ENCODE results near the gene ACP4. TPM values are rescaled to one million over a fixed set of nuclear protein-coding genes. Genes with fewer than 3 reads are reported as not detected.
"Not testable (repeated sequence)": the region's sequence is repeated elsewhere in the genome, so short reads cannot be mapped to it uniquely, and the experiment has no call there.

ACP4 gene
- polyA plus RNA-seq, 2 donors, result not detected

GRCh38 chr19:50783848-50784152, 6.4 kb upstream of the ACP4 start:
- WGBS, 2 donors, result 35 to 38% methylated on average over 8 of the region's 8 CpGs
- not testable (repeated sequence) for H3K27me3 ChIP-seq (ENCODE audit: control insufficient read depth in 1 of 2, insufficient read depth in 2 of 2, low read length in 2 of 2)

GRCh38 chr19:50784710-50785109, 5.5 kb upstream of the ACP4 start:
- 87 to 97% methylated on average over 3 of the region's 3 CpGs for WGBS, 2 donors
- Histone ChIP-seq H3K9me3 (ENCODE audit: control insufficient read depth in 2 of 2, insufficient read depth in 1 of 2, low read depth in 1 of 2, low read length in 1 of 2) (peaks cover 0 to 1% of the 10 kb centered on the region in 2 donors), H3K4me3 (ENCODE audit: low read depth in 1 of 2, low read length in 2 of 2) (no peak overlapping the region), H3K27ac (ENCODE audit: low read depth in 2 of 2, low read length in 1 of 2) (no peak overlapping the region), H3K4me1 (ENCODE audit: control insufficient read depth in 2 of 2, insufficient read depth in 2 of 2, low read length in 1 of 2) (no peaks in the 10 kb centered on the region), H3K27me3 (ENCODE audit: control insufficient read depth in 1 of 2, insufficient read depth in 2 of 2, low read length in 2 of 2) (peaks cover 0 to 3% of the 10 kb centered on the region in 2 donors), H3K36me3 (ENCODE audit: control insufficient read depth in 2 of 2, insufficient read depth in 2 of 2, low read length in 1 of 2) (no peaks in the 10 kb centered on the region)

More at GRCh38 chr19:50783848-50784152, 6.4 kb upstream of the ACP4 start:
- H3K27ac ChIP-seq (ENCODE audit: low read depth in 2 of 2, low read length in 1 of 2); H3K4me3 ChIP-seq (ENCODE audit: low read depth in 1 of 2, low read length in 2 of 2); H3K36me3 ChIP-seq (ENCODE audit: control insufficient read depth in 2 of 2, insufficient read depth in 2 of 2, low read length in 1 of 2); H3K9me3 ChIP-seq (ENCODE audit: control insufficient read depth in 2 of 2, insufficient read depth in 1 of 2, low read depth in 1 of 2, low read length in 1 of 2); H3K4me1 ChIP-seq (ENCODE audit: control insufficient read depth in 2 of 2, insufficient read depth in 2 of 2, low read length in 1 of 2): not testable (repeated sequence)

- no peak overlapping the region for H3K4me3 ChIP-seq (ENCODE audit: low read depth in 1 of 2, low read length in 2 of 2)
- H3K9me3 ChIP-seq (ENCODE audit: control insufficient read depth in 2 of 2, insufficient read depth in 1 of 2, low read depth in 1 of 2, low read length in 1 of 2), result no peaks in the 10 kb centered on the region
- no peaks in the 10 kb centered on the region for H3K36me3 ChIP-seq (ENCODE audit: control insufficient read depth in 2 of 2, insufficient read depth in 2 of 2, low read length in 1 of 2)
- no peaks in the 10 kb centered on the region for H3K27me3 ChIP-seq (ENCODE audit: control insufficient read depth in 1 of 2, insufficient read depth in 2 of 2, low read length in 2 of 2)
- no peaks in the 10 kb centered on the region for H3K4me1 ChIP-seq (ENCODE audit: control insufficient read depth in 2 of 2, insufficient read depth in 2 of 2, low read length in 1 of 2)
- WGBS, 2 donors, result 88 to 89% methylated on average over 12 of the region's 12 CpGs
- no peak overlapping the region for H3K27ac ChIP-seq (ENCODE audit: low read depth in 2 of 2, low read length in 1 of 2)
Observed at GRCh38 chr19:50785329-50785728, 4.9 kb upstream of the ACP4 start.

DNA sequence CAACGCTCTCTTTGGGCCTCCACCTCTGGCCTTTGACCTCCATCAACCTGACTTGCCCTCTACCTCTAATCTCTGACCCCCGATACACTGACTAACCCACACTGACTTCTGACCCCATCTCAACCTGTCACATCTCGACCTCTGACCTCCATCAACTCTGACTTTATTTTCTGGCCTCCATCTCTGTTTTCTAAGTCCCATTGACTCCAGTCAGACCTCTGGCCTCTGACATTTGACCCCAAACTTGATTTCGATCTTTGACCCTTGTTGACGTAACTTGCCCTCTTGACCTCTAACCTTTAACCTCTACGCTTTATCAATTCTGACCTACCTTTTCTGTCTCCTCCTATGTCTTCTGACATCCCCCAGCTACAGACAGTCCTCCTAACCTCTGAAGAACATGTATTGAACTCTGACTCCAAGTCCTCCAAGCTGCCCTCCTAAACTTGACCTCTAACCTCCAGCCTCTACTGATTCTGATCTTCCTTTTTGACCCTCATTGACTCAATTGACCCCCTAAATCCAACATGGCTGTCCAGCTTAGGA, 780 bp downstream of the ACP4 start:
- Histone ChIP-seq H3K9me3 (ENCODE audit: control insufficient read depth in 2 of 2, insufficient read depth in 1 of 2, low read depth in 1 of 2, low read length in 1 of 2) (no peaks in the 10 kb centered on the region), H3K36me3 (ENCODE audit: control insufficient read depth in 2 of 2, insufficient read depth in 2 of 2, low read length in 1 of 2) (peaks cover 0 to 2% of the 10 kb centered on the region in 2 donors), H3K4me1 (ENCODE audit: control insufficient read depth in 2 of 2, insufficient read depth in 2 of 2, low read length in 1 of 2) (peaks cover 0 to 5% of the 10 kb centered on the region in 2 donors), H3K27me3 (ENCODE audit: control insufficient read depth in 1 of 2, insufficient read depth in 2 of 2, low read length in 2 of 2) (no peaks in the 10 kb centered on the region), H3K27ac (ENCODE audit: low read depth in 2 of 2, low read length in 1 of 2) (no peak overlapping the region), H3K4me3 (ENCODE audit: low read depth in 1 of 2, low read length in 2 of 2) (no peak overlapping the region)
- 85 to 91% methylated on average over 6 of the region's 6 CpGs for WGBS, 2 donors

DNA sequence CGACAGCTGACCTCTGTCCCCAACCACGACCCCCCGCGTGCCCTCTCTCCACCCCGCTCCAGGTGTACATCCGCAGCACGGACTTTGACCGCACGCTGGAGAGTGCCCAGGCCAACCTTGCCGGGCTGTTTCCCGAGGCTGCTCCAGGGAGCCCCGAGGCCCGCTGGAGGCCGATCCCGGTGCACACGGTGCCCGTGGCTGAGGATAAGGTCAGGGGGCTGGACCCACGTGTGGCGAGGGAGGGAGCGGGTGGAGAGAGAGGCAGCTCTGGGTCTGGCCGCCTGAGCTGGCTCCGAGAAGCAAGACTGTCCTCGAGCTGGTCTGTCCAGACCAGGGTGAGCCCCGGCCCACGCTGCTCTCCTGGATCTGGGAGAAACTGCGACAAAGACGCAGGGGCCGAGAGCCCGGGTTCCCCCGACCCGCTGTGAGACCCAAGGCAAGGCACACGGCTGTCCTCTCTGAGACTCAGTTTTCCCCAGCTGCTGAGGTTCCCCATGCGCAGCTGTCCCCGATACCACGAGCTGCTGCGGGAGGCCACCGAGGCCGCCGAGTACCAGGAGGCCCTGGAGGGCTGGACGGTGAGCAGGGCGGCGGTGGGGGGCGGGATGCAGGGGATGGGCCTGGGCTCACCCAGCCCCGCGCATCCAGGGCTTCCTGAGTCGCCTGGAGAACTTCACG, 1.5 kb downstream of the ACP4 start:
- 69 to 78% methylated on average over 47 of the region's 47 CpGs for WGBS, 2 donors
- peaks cover 2 to 5% of the 10 kb centered on the region in 2 donors for H3K36me3 ChIP-seq (ENCODE audit: control insufficient read depth in 2 of 2, insufficient read depth in 2 of 2, low read length in 1 of 2)

DNA sequence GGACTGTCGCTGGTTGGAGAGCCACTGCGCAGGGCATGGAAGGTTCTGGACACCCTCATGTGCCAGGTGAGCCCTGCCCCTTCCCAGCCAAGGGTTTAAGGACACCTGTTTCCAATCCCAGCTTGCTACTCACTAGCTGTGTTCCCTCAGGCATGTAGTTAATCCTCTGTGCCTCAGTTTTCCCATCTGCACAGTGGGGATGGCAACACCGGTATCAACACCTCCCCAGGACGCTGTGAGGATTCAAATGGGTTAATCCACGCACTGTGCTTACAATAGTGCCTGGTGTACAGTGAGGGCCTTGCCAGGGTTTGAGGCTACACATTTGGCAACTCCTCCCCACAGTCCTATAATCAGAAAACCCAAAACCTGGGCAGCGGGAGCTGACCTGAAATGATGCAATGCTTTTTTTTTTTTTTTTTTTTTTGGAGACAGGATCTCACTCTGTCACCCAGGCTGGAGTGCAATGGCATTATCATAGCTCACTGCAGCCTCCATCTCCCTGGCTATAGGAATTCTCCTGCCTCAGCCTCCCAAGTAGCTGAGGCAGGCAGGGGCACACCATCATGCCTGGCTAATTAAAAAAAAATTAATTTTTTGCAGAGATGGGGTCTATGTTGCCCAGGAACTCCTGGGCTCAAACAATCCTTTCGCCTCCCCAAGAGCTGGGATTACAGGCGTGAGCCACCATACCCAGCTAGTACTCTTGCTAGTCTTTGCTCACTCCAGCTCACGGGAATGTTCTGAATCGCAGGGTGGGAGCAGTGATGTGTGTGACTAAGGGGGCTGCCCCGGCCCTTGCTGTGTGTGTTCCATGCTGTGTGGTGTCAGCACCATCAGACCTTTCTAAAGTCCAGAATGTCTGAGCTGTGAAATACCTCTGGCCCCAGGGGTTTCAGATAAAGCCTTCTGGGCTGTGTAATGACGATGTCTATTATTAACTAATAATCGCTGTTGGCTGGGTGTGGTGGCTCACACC, 2.3 kb downstream of the ACP4 start:
- H3K27me3 ChIP-seq (ENCODE audit: control insufficient read depth in 1 of 2, insufficient read depth in 2 of 2, low read length in 2 of 2), result no peaks in the 10 kb centered on the region
- 80 to 82% methylated on average over 13 of the region's 13 CpGs for WGBS, 2 donors

More for the DNA sequence above, 1.5 kb downstream of the ACP4 start:
- no peaks in the 10 kb centered on the region for H3K27me3 ChIP-seq (ENCODE audit: control insufficient read depth in 1 of 2, insufficient read depth in 2 of 2, low read length in 2 of 2)
- H3K4me1 ChIP-seq (ENCODE audit: control insufficient read depth in 2 of 2, insufficient read depth in 2 of 2, low read length in 1 of 2), result peaks cover 0 to 5% of the 10 kb centered on the region in 2 donors
- H3K27ac ChIP-seq (ENCODE audit: low read depth in 2 of 2, low read length in 1 of 2), result no peak overlapping the region
- no peaks in the 10 kb centered on the region for H3K9me3 ChIP-seq (ENCODE audit: control insufficient read depth in 2 of 2, insufficient read depth in 1 of 2, low read depth in 1 of 2, low read length in 1 of 2)
- H3K4me3 ChIP-seq (ENCODE audit: low read depth in 1 of 2, low read length in 2 of 2), result no peak overlapping the region

DNA sequence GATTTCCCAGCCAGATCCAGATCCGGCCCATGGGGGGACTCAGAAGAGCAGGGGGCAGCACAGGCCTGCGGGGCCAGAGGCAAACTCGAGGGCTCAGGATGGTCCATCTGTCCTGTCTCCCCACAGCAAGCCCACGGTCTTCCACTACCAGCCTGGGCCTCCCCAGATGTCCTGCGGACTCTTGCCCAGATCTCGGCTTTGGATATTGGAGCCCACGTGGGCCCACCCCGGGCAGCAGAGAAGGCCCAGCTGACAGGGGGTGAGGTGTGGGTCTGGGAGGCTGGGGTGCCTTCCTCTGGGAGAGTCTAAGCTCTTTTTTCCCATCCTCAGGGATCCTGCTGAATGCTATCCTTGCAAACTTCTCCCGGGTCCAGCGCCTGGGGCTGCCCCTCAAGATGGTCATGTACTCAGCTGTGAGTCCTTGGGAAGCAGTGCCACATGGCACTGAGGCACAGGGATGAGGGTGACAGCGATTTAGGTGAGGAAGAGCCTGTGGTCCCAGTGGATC, 3.4 kb downstream of the ACP4 start:
- Histone ChIP-seq H3K4me1 (ENCODE audit: control insufficient read depth in 2 of 2, insufficient read depth in 2 of 2, low read length in 1 of 2) (peaks cover 0 to 5% of the 10 kb centered on the region in 2 donors), H3K27ac (ENCODE audit: low read depth in 2 of 2, low read length in 1 of 2) (no peak overlapping the region), H3K36me3 (ENCODE audit: control insufficient read depth in 2 of 2, insufficient read depth in 2 of 2, low read length in 1 of 2) (peaks cover 7 to 21% of the 10 kb centered on the region in 2 donors), H3K9me3 (ENCODE audit: control insufficient read depth in 2 of 2, insufficient read depth in 1 of 2, low read depth in 1 of 2, low read length in 1 of 2) (no peaks in the 10 kb centered on the region), H3K27me3 (ENCODE audit: control insufficient read depth in 1 of 2, insufficient read depth in 2 of 2, low read length in 2 of 2) (no peaks in the 10 kb centered on the region), H3K4me3 (ENCODE audit: low read depth in 1 of 2, low read length in 2 of 2) (no peak overlapping the region)
- 68 to 69% methylated on average over 11 of the region's 11 CpGs for WGBS, 2 donors

More for the DNA sequence above, 2.3 kb downstream of the ACP4 start:
- Histone ChIP-seq H3K36me3 (ENCODE audit: control insufficient read depth in 2 of 2, insufficient read depth in 2 of 2, low read length in 1 of 2) (peaks cover 2 to 10% of the 10 kb centered on the region in 2 donors), H3K27ac (ENCODE audit: low read depth in 2 of 2, low read length in 1 of 2) (no peak overlapping the region), H3K4me3 (ENCODE audit: low read depth in 1 of 2, low read length in 2 of 2) (no peak overlapping the region), H3K4me1 (ENCODE audit: control insufficient read depth in 2 of 2, insufficient read depth in 2 of 2, low read length in 1 of 2) (peaks cover 0 to 5% of the 10 kb centered on the region in 2 donors), H3K9me3 (ENCODE audit: control insufficient read depth in 2 of 2, insufficient read depth in 1 of 2, low read depth in 1 of 2, low read length in 1 of 2) (no peaks in the 10 kb centered on the region)

DNA sequence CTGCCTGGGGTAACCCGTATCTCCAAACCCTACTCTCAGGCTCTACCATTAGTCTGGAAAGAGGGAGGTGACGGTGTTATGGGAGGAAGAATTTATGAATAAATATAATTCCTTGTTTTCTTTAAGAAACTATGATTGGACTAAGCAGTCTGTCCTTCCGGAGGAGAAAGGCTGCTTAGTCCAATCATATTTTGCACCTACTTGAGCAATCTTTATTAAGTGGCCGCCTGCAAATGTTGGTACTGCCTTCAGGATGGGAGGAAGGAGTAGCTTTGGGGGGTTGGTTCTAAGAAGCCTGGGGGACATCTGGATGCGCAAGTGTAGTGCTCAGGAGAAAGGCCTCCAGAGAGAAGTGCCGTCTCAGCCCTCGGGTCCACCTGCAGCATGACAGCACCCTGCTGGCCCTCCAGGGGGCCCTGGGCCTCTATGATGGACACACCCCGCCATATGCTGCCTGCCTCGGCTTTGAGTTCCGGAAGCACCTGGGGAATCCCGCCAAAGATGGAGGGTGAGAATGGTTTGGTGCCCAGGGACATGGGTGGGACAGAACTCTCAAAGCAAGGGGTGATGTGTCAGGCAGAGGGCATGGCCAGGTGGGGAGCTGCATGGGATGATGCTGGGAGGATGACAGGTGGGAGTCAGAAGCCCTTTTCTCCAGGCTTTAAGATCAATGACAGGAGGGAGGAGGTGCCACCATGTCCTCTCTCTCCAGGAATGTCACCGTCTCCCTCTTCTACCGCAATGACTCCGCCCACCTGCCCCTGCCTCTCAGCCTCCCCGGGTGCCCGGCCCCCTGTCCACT, 4.1 kb downstream of the ACP4 start:
- 16 to 18% methylated on average over 15 to 16 of the region's 16 CpGs for WGBS, 2 donors
- Histone ChIP-seq H3K27ac (ENCODE audit: low read depth in 2 of 2, low read length in 1 of 2) (no peak overlapping the region), H3K27me3 (ENCODE audit: control insufficient read depth in 1 of 2, insufficient read depth in 2 of 2, low read length in 2 of 2) (no peaks in the 10 kb centered on the region), H3K9me3 (ENCODE audit: control insufficient read depth in 2 of 2, insufficient read depth in 1 of 2, low read depth in 1 of 2, low read length in 1 of 2) (no peaks in the 10 kb centered on the region), H3K4me1 (ENCODE audit: control insufficient read depth in 2 of 2, insufficient read depth in 2 of 2, low read length in 1 of 2) (peaks cover 0 to 5% of the 10 kb centered on the region in 2 donors), H3K4me3 (ENCODE audit: low read depth in 1 of 2, low read length in 2 of 2) (no peak overlapping the region), H3K36me3 (ENCODE audit: control insufficient read depth in 2 of 2, insufficient read depth in 2 of 2, low read length in 1 of 2) (peaks cover 13 to 26% of the 10 kb centered on the region in 2 donors)
